GM12878 (cell line): ENCODE measurements around the gene CYB5D1. TPM values are rescaled to one million over a fixed set of nuclear protein-coding genes. Genes with fewer than 3 reads are reported as not detected.

ENCODE experiments used
- BCLAF1 ChIP-seq: fragments of 450-650 bp; IDR thresholded peaks from 2 replicates; pipeline ENCODE4 v1.6.1; 2017; ENCODE audit warnings: antibody characterized with exemption, mild to moderate bottlenecking, moderate library complexity
- CEBPZ ChIP-seq: fragments of 150-350 bp; IDR thresholded peaks from 2 replicates; pipeline ENCODE4 v1.6.1; 2016; ENCODE audit warnings: low read depth, low read length
- E2F4 ChIP-seq: IDR thresholded peaks from 2 replicates; pipeline ENCODE4 v1.6.1; 2012; ENCODE audit warnings: low read depth, low read length, improper control_type of control experiment
- EZH2 ChIP-seq: IDR thresholded peaks from 2 replicates; pipeline ENCODE4 v1.6.1; 2012; ENCODE audit warnings: low read depth, mild to moderate bottlenecking, control low read depth, inconsistent platforms, low read length, borderline replicate concordance; ENCODE audit not compliant: control insufficient read depth
- HDGF ChIP-seq: fragments of 450-650 bp; IDR thresholded peaks from 2 replicates; pipeline ENCODE4 v1.6.1; 2016; ENCODE audit warnings: antibody characterized with exemption
- HSF1 ChIP-seq: fragments of 150-350 bp; IDR thresholded peaks from 2 replicates; pipeline ENCODE4 v1.6.1; 2014; ENCODE audit warnings: mild to moderate bottlenecking, low read depth, low read length
- IRF4 ChIP-seq: IDR thresholded peaks from 2 replicates; pipeline ENCODE4 v1.6.1; 2011; ENCODE audit warnings: low read depth, low read length
- KDM1A ChIP-seq: fragments of 200-600 bp; sonication (generic); IDR thresholded peaks from 2 replicates; pipeline ENCODE4 v1.6.1; 2016; ENCODE audit warnings: borderline replicate concordance
- MEF2A ChIP-seq: IDR thresholded peaks from 2 replicates; pipeline ENCODE4 v1.6.1; 2011; ENCODE audit warnings: low read depth, mild to moderate bottlenecking, low read length, moderate library complexity; ENCODE audit not compliant: insufficient read depth
- MYB ChIP-seq: fragments of 150-350 bp; IDR thresholded peaks from 2 replicates; pipeline ENCODE4 v1.6.1; 2014; ENCODE audit warnings: mild to moderate bottlenecking, low read depth, low read length, borderline replicate concordance
- NBN ChIP-seq: fragments of 450-650 bp; IDR thresholded peaks from 2 replicates; pipeline ENCODE4 v1.6.1; 2016
- NFXL1 ChIP-seq: fragments of 450-650 bp; IDR thresholded peaks from 2 replicates; pipeline ENCODE4 v1.6.1; 2017; ENCODE audit warnings: antibody characterized with exemption, mild to moderate bottlenecking, borderline replicate concordance
- POU2F2 ChIP-seq: IDR thresholded peaks from 3 replicates; pipeline ENCODE4 v1.6.1; 2011; ENCODE audit warnings: low read depth, mild to moderate bottlenecking, low read length, borderline replicate concordance
- RUNX3 ChIP-seq: IDR thresholded peaks from 2 replicates; pipeline ENCODE4 v1.6.1; 2012; ENCODE audit warnings: low read length, inconsistent platforms
- SP1 ChIP-seq: IDR thresholded peaks from one replicate; pipeline ENCODE4 v1.6.1; 2011; ENCODE audit warnings: low read depth, low read length
- TAF1 ChIP-seq: IDR thresholded peaks from 2 replicates; pipeline ENCODE4 v1.6.1; 2011; ENCODE audit warnings: mild to moderate bottlenecking, low read depth, low read length, borderline replicate concordance
- TCF7 ChIP-seq: IDR thresholded peaks from 2 replicates; pipeline ENCODE4 v1.6.1; 2014; ENCODE audit warnings: antibody characterized with exemption, borderline replicate concordance
- ZNF207 ChIP-seq: fragments of 450-650 bp; IDR thresholded peaks from 2 replicates; pipeline ENCODE4 v1.6.1; 2014; ENCODE audit warnings: antibody characterized with exemption, mild to moderate bottlenecking, borderline replicate concordance
- ZSCAN29 ChIP-seq: fragments of 450-650 bp; IDR thresholded peaks from 2 replicates; pipeline ENCODE4 v1.6.1; 2017; ENCODE audit warnings: mild to moderate bottlenecking, moderate library complexity
- polyA plus RNA-seq, 11 experiments: library from polyadenylated mRNA; depleted of rRNA in 4 of 11; unstranded in 6 of 11; stranded (reverse) in 5 of 11; fragments of >200 nt; fragmentation: Nextera tagmentation in 4 of 11; fragmentation: Illumina TruSeq in 1 of 11; extraction: Ambion mirVana in 4 of 11; extraction: Trizol in 1 of 11; gene quantifications; 1 replicate in 1 of 11; 2 replicates in 10 of 11; pipeline versions ENCODE4 v1.2.1 to v1.2.3, GENCODE V29; 2011 to 2016; ENCODE audit warnings: inconsistent platforms in 2 of 11, missing spikeins in 2 of 11, low read depth in 1 of 11
- total RNA-seq, 4 experiments: library from RNA; depleted of rRNA in 3 of 4; stranded (reverse); fragments of >200 nt in 3 of 4; fragmentation: Illumina TruSeq in 1 of 4; extraction: Trizol in 1 of 4; gene quantifications; 2 replicates each; pipeline versions ENCODE4 v1.2.1 to v1.2.3, GENCODE V29; 2013 to 2021

The CYB5D1 gene
- total and polyA plus RNA-seq, 10 of the 15 experiments (the other 5 are each of a cell fraction or from before 2014, with no cell fraction given): 1.6 to 8.7 (median 6.4) TPM

- no peak for TF ChIP-seq KDM1A
- no peak for TF ChIP-seq IRF4
- no peak; the same call in 1 of the 2 replicates for TF ChIP-seq ZNF207
- no peak; the same call in 1 of the 2 replicates for TF ChIP-seq NBN
- no peak for TF ChIP-seq NFXL1
- TF ChIP-seq MEF2A: no peak
- TF ChIP-seq CEBPZ: no peak
- TF ChIP-seq TCF7: no peak
- no peak for TF ChIP-seq POU2F2
- no peak for TF ChIP-seq MYB
- no peak for TF ChIP-seq HSF1
- no peak for TF ChIP-seq TAF1
- TF ChIP-seq RUNX3: no peak
- TF ChIP-seq EZH2: no peak
- no peak for TF ChIP-seq HDGF
- no peak for TF ChIP-seq E2F4
- TF ChIP-seq BCLAF1: no peak
- TF ChIP-seq ZSCAN29: no peak
- no peak for TF ChIP-seq SP1
- TF ChIP-seq, all 136 proteins: peak for 11
Measured at GRCh38 chr17:7835814-7836595, 21.8 kb upstream of the CYB5D1 start (continued).
